HFFc6 (cell line): ENCODE measurements around the gene OVCH1. TPM values are rescaled to one million over a fixed set of nuclear protein-coding genes. Genes with fewer than 3 reads are reported as not detected.

Experiments
- DNase-seq: peaks from one replicate; pipeline ENCODE4 v3.0.0-alpha.2; 2018
- H3K27ac Mint-ChIP-seq: 2 replicates; pipeline ENCODE4 v1.8.0; 2020; ENCODE audit warnings: mild to moderate bottlenecking, mixed read lengths
- H3K27me3 Mint-ChIP-seq: 2 replicates; pipeline ENCODE4 v1.8.0; 2021; ENCODE audit warnings: mild to moderate bottlenecking, moderate library complexity, mixed read lengths; ENCODE audit not compliant: insufficient read depth
- H3K36me3 Mint-ChIP-seq: 2 replicates; pipeline ENCODE4 v1.8.0; 2021; ENCODE audit warnings: low read depth, mixed read lengths
- H3K4me1 Mint-ChIP-seq: 2 replicates; pipeline ENCODE4 v1.8.0; 2020; ENCODE audit warnings: low read depth, mixed read lengths
- H3K4me3 Mint-ChIP-seq: 2 replicates; pipeline ENCODE4 v1.8.0; 2020; ENCODE audit warnings: mild to moderate bottlenecking, moderate library complexity, mixed read lengths
- H3K9me3 Mint-ChIP-seq: 2 replicates; pipeline ENCODE4 v1.8.0; 2020; ENCODE audit warnings: mild to moderate bottlenecking, mixed read lengths
- CTCF ChIP-seq: fragments of 200-600 bp; sonication (generic); IDR thresholded peaks from 2 replicates; pipeline ENCODE4 v1.5.0; 2021; ENCODE audit warnings: antibody characterized with exemption, mild to moderate bottlenecking
- total RNA-seq, 6 experiments: library from RNA; stranded (reverse); fragmentation: NEBNext Ultra II Directional; extraction: Animal tissue kit (Norgen Biotek cat#: 25700); gene quantifications; 2 replicates in 1 of 6; 3 replicates in 5 of 6; pipeline ENCODE4 v1.2.3, GENCODE V29; 2021

Gene OVCH1
- total RNA-seq, 6 experiments from 2014 or later = not detected

GRCh38 chr12:29455087-29455486 is 42.4 kb downstream of the OVCH1 start:
- no peak for DNase-seq
- H3K9me3 Mint-ChIP-seq = peaks cover 7% of the 10 kb centered on the region; the same call in 1 of the 2 replicates
- no peak overlapping the region for H3K27ac Mint-ChIP-seq
- H3K4me3 Mint-ChIP-seq = no peak overlapping the region
- H3K36me3 Mint-ChIP-seq = no peaks in the 10 kb centered on the region
- no peak for TF ChIP-seq CTCF
- H3K27me3 Mint-ChIP-seq = no peaks in the 10 kb centered on the region; the same call in 1 of the 2 replicates
- no peaks in the 10 kb centered on the region for H3K4me1 Mint-ChIP-seq

- DNase-seq = no peak
- H3K36me3 Mint-ChIP-seq = no peaks in the 10 kb centered on the region
- no peak for TF ChIP-seq CTCF
- H3K4me3 Mint-ChIP-seq = no peak overlapping the region
- no peaks in the 10 kb centered on the region; the same call in 1 of the 2 replicates for H3K27me3 Mint-ChIP-seq
- H3K9me3 Mint-ChIP-seq = peaks cover 3% of the 10 kb centered on the region; the same call in 1 of the 2 replicates
- no peaks in the 10 kb centered on the region for H3K4me1 Mint-ChIP-seq
- H3K27ac Mint-ChIP-seq = no peak overlapping the region
Observed at GRCh38 chr12:29451888-29452287, 45.6 kb downstream of the OVCH1 start.

GRCh38 chr12:29448157-29448556 is 49.3 kb downstream of the OVCH1 start:
- Mint-ChIP-seq H3K4me1 (no peaks in the 10 kb centered on the region), H3K36me3 (no peaks in the 10 kb centered on the region), H3K9me3 (peaks cover 3% of the 10 kb centered on the region; the same call in 1 of the 2 replicates)

GRCh38 chr12:29447285-29447975 is 50.1 kb downstream of the OVCH1 start:
- H3K27ac Mint-ChIP-seq = no peak overlapping the region
- H3K9me3 Mint-ChIP-seq = peaks cover 3% of the 10 kb centered on the region; the same call in 1 of the 2 replicates
- no peak for TF ChIP-seq CTCF
- no peak for DNase-seq
- no peak overlapping the region for H3K4me3 Mint-ChIP-seq
- no peaks in the 10 kb centered on the region for H3K36me3 Mint-ChIP-seq
- H3K27me3 Mint-ChIP-seq = no peaks in the 10 kb centered on the region
- no peaks in the 10 kb centered on the region for H3K4me1 Mint-ChIP-seq

More at GRCh38 chr12:29448157-29448556, 49.3 kb downstream of the OVCH1 start:
- TF ChIP-seq CTCF = no peak
- H3K27me3 Mint-ChIP-seq = no peaks in the 10 kb centered on the region
- DNase-seq = no peak
- no peak overlapping the region for H3K4me3 Mint-ChIP-seq
- no peak overlapping the region for H3K27ac Mint-ChIP-seq

GRCh38 chr12:29439506-29439905 is 58.0 kb downstream of the OVCH1 start:
- H3K9me3 Mint-ChIP-seq = peaks cover 3% of the 10 kb centered on the region; the same call in 1 of the 2 replicates
- DNase-seq = no peak
- no peaks in the 10 kb centered on the region for H3K27me3 Mint-ChIP-seq
- H3K36me3 Mint-ChIP-seq = no peaks in the 10 kb centered on the region
- no peak overlapping the region for H3K27ac Mint-ChIP-seq
- no peak for TF ChIP-seq CTCF
- no peaks in the 10 kb centered on the region for H3K4me1 Mint-ChIP-seq
- no peak overlapping the region for H3K4me3 Mint-ChIP-seq
